T follicular helper cell (primary cell): Measurements from ENCODE around the gene MAP3K7.

Experiments
- DNase-seq: peaks from one replicate; pipeline ENCODE4 v3.0.0-alpha.2; 2020; ENCODE audit warnings: low read depth

Gene MAP3K7

GRCh38 chr6:90484385-90484784 lies 102.5 kb downstream of the MAP3K7 start:
- no peak for DNase-seq

GRCh38 chr6:90483956-90484355 lies 102.9 kb downstream of the MAP3K7 start:
- no peak for DNase-seq

GRCh38 chr6:90483116-90483839 lies 103.6 kb downstream of the MAP3K7 start:
- no peak for DNase-seq

- no peak for DNase-seq
These were observed 106.2 kb downstream of the MAP3K7 start for GRCh38 chr6:90480666-90481065.

GRCh38 chr6:90479603-90479926 lies 107.3 kb downstream of the MAP3K7 start:
- no peak for DNase-seq

- peak; percentile 74 for DNase-seq
These were observed 107.9 kb downstream of the MAP3K7 start for GRCh38 chr6:90478789-90479602.

GRCh38 chr6:90478278-90478677 lies 108.6 kb downstream of the MAP3K7 start:
- no peak for DNase-seq

- DNase-seq = no peak
These were observed 109.5 kb downstream of the MAP3K7 start for GRCh38 chr6:90477366-90477765.

- DNase-seq = no peak
These were observed 114.2 kb downstream of the MAP3K7 start for GRCh38 chr6:90472716-90473115.

- DNase-seq = no peak
These were observed 115.6 kb downstream of the MAP3K7 start for GRCh38 chr6:90471263-90471662.

- no peak for DNase-seq
These were observed 117.0 kb downstream of the MAP3K7 start for GRCh38 chr6:90469906-90470305.

- no peak for DNase-seq
These were observed 118.0 kb downstream of the MAP3K7 start for GRCh38 chr6:90468859-90469258.

GRCh38 chr6:90468080-90468479 lies 118.8 kb downstream of the MAP3K7 start:
- no peak for DNase-seq

- no peak for DNase-seq
These were observed 119.3 kb downstream of the MAP3K7 start for GRCh38 chr6:90467546-90467945.

- no peak for DNase-seq
These were observed 120.5 kb downstream of the MAP3K7 start for GRCh38 chr6:90466154-90466940.

GRCh38 chr6:90465686-90466085 lies 121.2 kb downstream of the MAP3K7 start:
- no peak for DNase-seq

- DNase-seq = no peak
These were observed 122.4 kb downstream of the MAP3K7 start for GRCh38 chr6:90464507-90464906.

GRCh38 chr6:90463874-90464273 lies 123.0 kb downstream of the MAP3K7 start:
- no peak for DNase-seq
